ENCODE data around the gene POMGNT1.

DNA sequence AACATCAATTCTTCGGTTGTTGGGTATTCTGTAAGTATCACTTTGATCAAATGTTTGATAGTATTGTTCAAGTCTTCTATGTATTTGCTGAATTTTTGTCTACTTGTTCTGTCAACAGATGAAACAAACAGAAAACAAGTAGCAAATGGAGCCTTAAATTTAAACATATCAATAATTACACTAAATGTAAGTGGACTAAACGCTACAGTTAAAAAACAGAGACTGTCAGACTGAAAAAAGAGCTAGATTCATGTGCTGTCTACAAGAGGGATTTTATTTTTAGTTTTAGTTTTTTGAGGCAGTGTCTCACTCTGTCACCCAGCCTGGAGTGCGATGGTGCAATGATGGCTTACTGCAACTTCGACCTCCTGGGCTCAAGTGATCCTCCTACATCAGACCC is 38.6 kb upstream of the POMGNT1 start:
- TF ChIP-seq, protein P1, sequence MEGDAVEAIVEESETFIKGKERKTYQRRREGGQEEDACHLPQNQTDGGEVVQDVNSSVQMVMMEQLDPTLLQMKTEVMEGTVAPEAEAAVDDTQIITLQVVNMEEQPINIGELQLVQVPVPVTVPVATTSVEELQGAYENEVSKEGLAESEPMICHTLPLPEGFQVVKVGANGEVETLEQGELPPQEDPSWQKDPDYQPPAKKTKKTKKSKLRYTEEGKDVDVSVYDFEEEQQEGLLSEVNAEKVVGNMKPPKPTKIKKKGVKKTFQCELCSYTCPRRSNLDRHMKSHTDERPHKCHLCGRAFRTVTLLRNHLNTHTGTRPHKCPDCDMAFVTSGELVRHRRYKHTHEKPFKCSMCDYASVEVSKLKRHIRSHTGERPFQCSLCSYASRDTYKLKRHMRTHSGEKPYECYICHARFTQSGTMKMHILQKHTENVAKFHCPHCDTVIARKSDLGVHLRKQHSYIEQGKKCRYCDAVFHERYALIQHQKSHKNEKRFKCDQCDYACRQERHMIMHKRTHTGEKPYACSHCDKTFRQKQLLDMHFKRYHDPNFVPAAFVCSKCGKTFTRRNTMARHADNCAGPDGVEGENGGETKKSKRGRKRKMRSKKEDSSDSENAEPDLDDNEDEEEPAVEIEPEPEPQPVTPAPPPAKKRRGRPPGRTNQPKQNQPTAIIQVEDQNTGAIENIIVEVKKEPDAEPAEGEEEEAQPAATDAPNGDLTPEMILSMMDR (IDR thresholded peaks at IDR 0.05) = no peak
- no peak for TF ChIP-seq POLR2A (IDR thresholded peaks at IDR 0.05)
